ENCODE measurements around the gene MRFAP1L1. TPM values are rescaled to one million over a fixed set of nuclear protein-coding genes. Genes with fewer than 3 reads are reported as not detected.
A peak's percentile ranks its signal among the peaks of the same experiment; 100 is the strongest.

MRFAP1L1 gene
- total and polyA plus RNA-seq, 5 donors = 51.9 to 73.4 (median 54.3) TPM

GRCh38 chr4:6696611-6697010, 13.1 kb downstream of the MRFAP1L1 start:
- intact Hi-C loops (cut with DNase I) = no loop called here
- WGBS = 67% methylated on average over 8 of the region's 8 CpGs
- no peak overlapping the region for H3K4me3 ChIP-seq (ENCODE audit: low read length)
- no peak for DNase-seq
- ATAC-seq = peak; percentile 52 to 57
- H3K27ac ChIP-seq (ENCODE audit: low read length) = peak overlapping the region; percentile 74
- peaks cover 12% of the 10 kb centered on the region for H3K4me1 ChIP-seq (ENCODE audit: control insufficient read depth, insufficient read depth, low read length)
- H3K9me3 ChIP-seq (ENCODE audit: control insufficient read depth, low read length) = no peaks in the 10 kb centered on the region
- H3K27me3 ChIP-seq (ENCODE audit: control insufficient read depth, insufficient read depth) = no peaks in the 10 kb centered on the region

- H3K27me3 ChIP-seq (ENCODE audit: control insufficient read depth, insufficient read depth) = no peaks in the 10 kb centered on the region
- ATAC-seq = peak; percentile 9 to 23
- H3K9me3 ChIP-seq (ENCODE audit: control insufficient read depth, low read length) = no peaks in the 10 kb centered on the region
- intact Hi-C loops (cut with DNase I) = no loop called here
- WGBS = 72% methylated on average over 18 of the region's 18 CpGs
- H3K4me3 ChIP-seq (ENCODE audit: low read length) = no peak overlapping the region
- no peak for DNase-seq
- H3K4me1 ChIP-seq (ENCODE audit: control insufficient read depth, insufficient read depth, low read length) = peaks cover 12% of the 10 kb centered on the region
- peak overlapping the region; percentile 77 for H3K27ac ChIP-seq (ENCODE audit: low read length)
Measured at GRCh38 chr4:6695660-6696610, 13.7 kb downstream of the MRFAP1L1 start.

- ATAC-seq (peak; percentile 9 to 25), DNase-seq (peak in 1 of 3 donors; percentile 52)
- Histone ChIP-seq H3K27me3 (ENCODE audit: control insufficient read depth, insufficient read depth) (no peaks in the 10 kb centered on the region), H3K9me3 (ENCODE audit: control insufficient read depth, low read length) (no peaks in the 10 kb centered on the region), H3K27ac (ENCODE audit: low read length) (no peak overlapping the region), H3K4me1 (ENCODE audit: control insufficient read depth, insufficient read depth, low read length) (peaks cover 12% of the 10 kb centered on the region), H3K4me3 (ENCODE audit: low read length) (no peak overlapping the region)
- WGBS = 76% methylated on average over 16 of the region's 16 CpGs
- intact Hi-C loops (cut with DNase I) = no loop called here
Measured at GRCh38 chr4:6694177-6694901, 15.3 kb downstream of the MRFAP1L1 start.

- ATAC-seq (peak in 1 of 2 donors; percentile 25), DNase-seq (no peak)
- no peak within 1 kb of the TSS for H3K4me3 ChIP-seq (ENCODE audit: low read length)
- intact Hi-C loops (cut with DNase I) = no loop called here
- H3K9me3 ChIP-seq (ENCODE audit: control insufficient read depth, low read length) = no peaks in the 10 kb centered on the region
- H3K27me3 ChIP-seq (ENCODE audit: control insufficient read depth, insufficient read depth) = no peaks in the 10 kb centered on the region
- H3K27ac ChIP-seq (ENCODE audit: low read length) = no peak within 1 kb of the TSS
- WGBS = 80% methylated on average over 29 of the region's 29 CpGs
- H3K4me1 ChIP-seq (ENCODE audit: control insufficient read depth, insufficient read depth, low read length) = peaks cover 12% of the 10 kb centered on the region
Measured at GRCh38 chr4:6693231-6694176, 16.2 kb downstream of the MRFAP1L1 start, which contains the start of gene S100P. Gene S100P, plus strand, starts transcription at chr4:6693878. Its CDS starts 55 bp downstream, at chr4:6693933.

GRCh38 chr4:6692806-6693205, 16.9 kb downstream of the MRFAP1L1 start:
- 66% methylated on average over 3 of the region's 3 CpGs for WGBS
- no peaks in the 10 kb centered on the region for H3K27me3 ChIP-seq (ENCODE audit: control insufficient read depth, insufficient read depth)
- no peaks in the 10 kb centered on the region for H3K9me3 ChIP-seq (ENCODE audit: control insufficient read depth, low read length)
- DNase-seq (no peak), ATAC-seq (no peak)
- H3K27ac ChIP-seq (ENCODE audit: low read length) = no peak overlapping the region
- H3K4me1 ChIP-seq (ENCODE audit: control insufficient read depth, insufficient read depth, low read length) = peaks cover 12% of the 10 kb centered on the region
- intact Hi-C loops (cut with DNase I) = no loop called here
- no peak overlapping the region for H3K4me3 ChIP-seq (ENCODE audit: low read length)

GRCh38 chr4:6692379-6692778, 17.3 kb downstream of the MRFAP1L1 start:
- ATAC-seq (no peak), DNase-seq (no peak)
- H3K27ac ChIP-seq (ENCODE audit: low read length) = no peak overlapping the region
- H3K9me3 ChIP-seq (ENCODE audit: control insufficient read depth, low read length) = no peaks in the 10 kb centered on the region
- H3K27me3 ChIP-seq (ENCODE audit: control insufficient read depth, insufficient read depth) = no peaks in the 10 kb centered on the region
- intact Hi-C loops (cut with DNase I) = no loop called here
- whole genome bisulfite sequencing = 87% methylated on average over 8 of the region's 8 CpGs
- peaks cover 12% of the 10 kb centered on the region for H3K4me1 ChIP-seq (ENCODE audit: control insufficient read depth, insufficient read depth, low read length)
- no peak overlapping the region for H3K4me3 ChIP-seq (ENCODE audit: low read length)

GRCh38 chr4:6689506-6689960, 20.1 kb downstream of the MRFAP1L1 start:
- Histone ChIP-seq H3K4me3 (ENCODE audit: low read length) (no peak overlapping the region), H3K4me1 (ENCODE audit: control insufficient read depth, insufficient read depth, low read length) (peaks cover 2% of the 10 kb centered on the region), H3K27me3 (ENCODE audit: control insufficient read depth, insufficient read depth) (no peaks in the 10 kb centered on the region), H3K27ac (ENCODE audit: low read length) (no peak overlapping the region), H3K9me3 (ENCODE audit: control insufficient read depth, low read length) (no peaks in the 10 kb centered on the region)
- ATAC-seq = no peak
- intact Hi-C loops (cut with DNase I) = no loop called here
- whole genome bisulfite sequencing = 84% methylated on average over 15 of the region's 15 CpGs
- no peak for DNase-seq

GRCh38 chr4:6688879-6689505, 20.7 kb downstream of the MRFAP1L1 start:
- H3K27me3 ChIP-seq (ENCODE audit: control insufficient read depth, insufficient read depth) = no peaks in the 10 kb centered on the region
- DNase-seq = peak in 1 of 3 donors; percentile 62
- WGBS = 40% methylated on average over 23 of the region's 23 CpGs
- H3K27ac ChIP-seq (ENCODE audit: low read length) = no peak overlapping the region
- H3K4me3 ChIP-seq (ENCODE audit: low read length) = no peak overlapping the region
- intact Hi-C loops (cut with DNase I) = no loop called here
- H3K4me1 ChIP-seq (ENCODE audit: control insufficient read depth, insufficient read depth, low read length) = no peaks in the 10 kb centered on the region
- H3K9me3 ChIP-seq (ENCODE audit: control insufficient read depth, low read length) = no peaks in the 10 kb centered on the region
- peak; percentile 34 to 45 for ATAC-seq

GRCh38 chr4:6687947-6688878, 21.5 kb downstream of the MRFAP1L1 start:
- intact Hi-C loops (cut with DNase I) = no loop called here
- H3K4me1 ChIP-seq (ENCODE audit: control insufficient read depth, insufficient read depth, low read length) = no peaks in the 10 kb centered on the region
- no peak overlapping the region for H3K27ac ChIP-seq (ENCODE audit: low read length)
- ATAC-seq (no peak), DNase-seq (no peak)
- no peak overlapping the region for H3K4me3 ChIP-seq (ENCODE audit: low read length)
- H3K9me3 ChIP-seq (ENCODE audit: control insufficient read depth, low read length) = no peaks in the 10 kb centered on the region
- WGBS = 90% methylated on average over 24 of the region's 24 CpGs
- H3K27me3 ChIP-seq (ENCODE audit: control insufficient read depth, insufficient read depth) = no peaks in the 10 kb centered on the region

Measured in right cardiac atrium (tissue), 5 donors.